Gastrocnemius medialis (tissue), 4 donors: Measurements from ENCODE around the gene RAB3C.

Experiments used
- POLR2A ChIP-seq, 2 donors: fragments of 450-650 bp; IDR thresholded peaks; one replicate each; pipeline ENCODE4 v1.6.1; 2017; ENCODE audit warnings: antibody characterized with exemption in 2 of 2, mild to moderate bottlenecking in 2 of 2, moderate library complexity in 2 of 2
- TF ChIP-seq, protein P1 (sequence below), 5 experiments: fragments of 450-650 bp in 3 of 5; fragments of 200-600 bp in 2 of 5; sonication (generic) in 2 of 5; IDR thresholded peaks in 4 of 5; conservative IDR thresholded peaks in 1 of 5; 1 replicate in 4 of 5; 2 replicates in 1 of 5; pipeline ENCODE4 v1.5.1; 2016 to 2019; ENCODE audit warnings: antibody characterized with exemption in 5 of 5, mild to moderate bottlenecking in 3 of 5, moderate library complexity in 3 of 5

- no peak for TF ChIP-seq POLR2A (IDR thresholded peaks at IDR 0.05)
- TF ChIP-seq, protein P1, sequence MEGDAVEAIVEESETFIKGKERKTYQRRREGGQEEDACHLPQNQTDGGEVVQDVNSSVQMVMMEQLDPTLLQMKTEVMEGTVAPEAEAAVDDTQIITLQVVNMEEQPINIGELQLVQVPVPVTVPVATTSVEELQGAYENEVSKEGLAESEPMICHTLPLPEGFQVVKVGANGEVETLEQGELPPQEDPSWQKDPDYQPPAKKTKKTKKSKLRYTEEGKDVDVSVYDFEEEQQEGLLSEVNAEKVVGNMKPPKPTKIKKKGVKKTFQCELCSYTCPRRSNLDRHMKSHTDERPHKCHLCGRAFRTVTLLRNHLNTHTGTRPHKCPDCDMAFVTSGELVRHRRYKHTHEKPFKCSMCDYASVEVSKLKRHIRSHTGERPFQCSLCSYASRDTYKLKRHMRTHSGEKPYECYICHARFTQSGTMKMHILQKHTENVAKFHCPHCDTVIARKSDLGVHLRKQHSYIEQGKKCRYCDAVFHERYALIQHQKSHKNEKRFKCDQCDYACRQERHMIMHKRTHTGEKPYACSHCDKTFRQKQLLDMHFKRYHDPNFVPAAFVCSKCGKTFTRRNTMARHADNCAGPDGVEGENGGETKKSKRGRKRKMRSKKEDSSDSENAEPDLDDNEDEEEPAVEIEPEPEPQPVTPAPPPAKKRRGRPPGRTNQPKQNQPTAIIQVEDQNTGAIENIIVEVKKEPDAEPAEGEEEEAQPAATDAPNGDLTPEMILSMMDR (IDR thresholded peaks at IDR 0.05 in 4 of 5, conservative IDR thresholded peaks at IDR 0.05 in 1 of 5), result no peak
Measured at GRCh38 chr5:58687595-58687994, 104.7 kb downstream of the RAB3C start.
